Measurements from ENCODE around the gene CYP2J2.
"Not testable (repeated sequence)": the region's sequence is repeated elsewhere in the genome, so short reads cannot be mapped to it uniquely, and the experiment has no call there.

The CYP2J2 gene

GRCh38 chr1:59971464-59971911 lies 44.9 kb upstream of the CYP2J2 start (continued):
- peak; percentile 10 for TF ChIP-seq ZBTB26 (tag by site-specific recombination; optimal IDR thresholded peaks at IDR 0.05)
- TF ChIP-seq ZNF366 (tag by site-specific recombination; conservative IDR thresholded peaks at IDR 0.05) = 0 out of 2 replicates have a peak, but pooled peaks have one; percentile 17
- 0 out of 2 replicates have a peak, but pooled peaks have one; percentile 59 for TF ChIP-seq ZNF335 (tag by site-specific recombination; conservative IDR thresholded peaks at IDR 0.05)
- TF ChIP-seq ZBTB48 (tag by site-specific recombination; IDR thresholded peaks at IDR 0.05) = peak; percentile 84; the same call in 1 of the 2 replicates
- TF ChIP-seq ZNF2 (tag by site-specific recombination; IDR thresholded peaks at IDR 0.05) = peak; percentile 60; the same call in 1 of the 2 replicates
- peak; percentile 46 for TF ChIP-seq ZNF585B (tag by site-specific recombination; IDR thresholded peaks at IDR 0.05)

- POLR2A ChIA-PET; H3K9me3 ChIP-seq (ENCODE audit: control insufficient read depth, insufficient read depth, low read depth, low read length); CTCF ChIA-PET; H3K36me3 ChIP-seq (ENCODE audit: control insufficient read depth in 2 of 2, insufficient read depth in 1 of 2, low read length in 2 of 2); H3K27ac ChIP-seq (ENCODE audit: extremely low read depth, low read depth, low read length); H3K4me3 ChIP-seq (ENCODE audit: low read depth, low read length); H3K4me1 ChIP-seq (ENCODE audit: control insufficient read depth, insufficient read depth, low read length): not testable (repeated sequence)
Observed at GRCh38 chr1:59969542-59970175, 43.1 kb upstream of the CYP2J2 start.

- H3K4me1 ChIP-seq (ENCODE audit: control insufficient read depth, insufficient read depth, low read length); H3K36me3 ChIP-seq (ENCODE audit: control insufficient read depth in 2 of 2, insufficient read depth in 1 of 2, low read length in 2 of 2); POLR2A ChIA-PET; H3K4me3 ChIP-seq (ENCODE audit: low read depth, low read length); H3K9me3 ChIP-seq (ENCODE audit: control insufficient read depth, insufficient read depth, low read depth, low read length); H3K27ac ChIP-seq (ENCODE audit: extremely low read depth, low read depth, low read length): not testable (repeated sequence)
- CTCF ChIA-PET = interaction anchor here (1.1 to 3.6 kb wide), 4 partner anchors 8 to 313 kb away, joined by 3 to 30 read pairs (median 5); no protein-coding TSS in a partner anchor
Observed at GRCh38 chr1:59968746-59969145, 42.2 kb upstream of the CYP2J2 start.

GRCh38 chr1:59967780-59968179 lies 41.2 kb upstream of the CYP2J2 start:
- no peak overlapping the region for H3K4me3 ChIP-seq (ENCODE audit: low read depth, low read length)
- no peaks in the 10 kb centered on the region for H3K36me3 ChIP-seq (ENCODE audit: control insufficient read depth in 2 of 2, insufficient read depth in 1 of 2, low read length in 2 of 2)
- TF ChIP-seq ZNF830 (tag by site-specific recombination; IDR thresholded peaks at IDR 0.05; ENCODE audit: low read depth) = no peak
- no peak for TF ChIP-seq ZSCAN4 (tag by site-specific recombination; IDR thresholded peaks at IDR 0.05)
- no peak for TF ChIP-seq ZNF121 (tag by site-specific recombination; IDR thresholded peaks at IDR 0.05)
- POLR2A ChIA-PET = interaction anchor here (0.6 kb wide), 1 partner anchor 1168 kb away, joined by 4 read pairs; no protein-coding TSS in a partner anchor
- no peaks in the 10 kb centered on the region for H3K9me3 ChIP-seq (ENCODE audit: control insufficient read depth, insufficient read depth, low read depth, low read length)
- CTCF ChIA-PET = interaction anchor here (0.7 to 3.6 kb wide), 5 partner anchors 9 to 1218 kb away, joined by 3 to 30 read pairs (median 3); no protein-coding TSS in a partner anchor
- H3K4me1 ChIP-seq (ENCODE audit: control insufficient read depth, insufficient read depth, low read length) = no peaks in the 10 kb centered on the region
- no peak overlapping the region for H3K27ac ChIP-seq (ENCODE audit: extremely low read depth, low read depth, low read length)

GRCh38 chr1:59967141-59967697 lies 40.6 kb upstream of the CYP2J2 start:
- POLR2A ChIA-PET = no interaction called here
- Histone ChIP-seq H3K4me1 (ENCODE audit: control insufficient read depth, insufficient read depth, low read length) (no peaks in the 10 kb centered on the region), H3K9me3 (ENCODE audit: control insufficient read depth, insufficient read depth, low read depth, low read length) (no peaks in the 10 kb centered on the region), H3K4me3 (ENCODE audit: low read depth, low read length) (no peak overlapping the region), H3K27ac (ENCODE audit: extremely low read depth, low read depth, low read length) (0 out of 2 replicates have a peak overlapping the region, but pooled peaks have one; percentile 25), H3K36me3 (ENCODE audit: control insufficient read depth in 2 of 2, insufficient read depth in 1 of 2, low read length in 2 of 2) (no peaks in the 10 kb centered on the region)
- TF ChIP-seq TRIM28 (IDR thresholded peaks at IDR 0.05; ENCODE audit: borderline replicate concordance, low read length) (peak; percentile 42; the same call in 1 of the 2 replicates), ZNF114 (tag by site-specific recombination; IDR thresholded peaks at IDR 0.05) (no peak)
- CTCF ChIA-PET = interaction anchor here (1.0 to 4.7 kb wide), 4 partner anchors 10 to 1083 kb away, joined by 3 to 30 read pairs (median 15); no protein-coding TSS in a partner anchor

Data from HEK293 (cell line).